ENCODE data around the gene ASB10.

Gene ASB10

DNA sequence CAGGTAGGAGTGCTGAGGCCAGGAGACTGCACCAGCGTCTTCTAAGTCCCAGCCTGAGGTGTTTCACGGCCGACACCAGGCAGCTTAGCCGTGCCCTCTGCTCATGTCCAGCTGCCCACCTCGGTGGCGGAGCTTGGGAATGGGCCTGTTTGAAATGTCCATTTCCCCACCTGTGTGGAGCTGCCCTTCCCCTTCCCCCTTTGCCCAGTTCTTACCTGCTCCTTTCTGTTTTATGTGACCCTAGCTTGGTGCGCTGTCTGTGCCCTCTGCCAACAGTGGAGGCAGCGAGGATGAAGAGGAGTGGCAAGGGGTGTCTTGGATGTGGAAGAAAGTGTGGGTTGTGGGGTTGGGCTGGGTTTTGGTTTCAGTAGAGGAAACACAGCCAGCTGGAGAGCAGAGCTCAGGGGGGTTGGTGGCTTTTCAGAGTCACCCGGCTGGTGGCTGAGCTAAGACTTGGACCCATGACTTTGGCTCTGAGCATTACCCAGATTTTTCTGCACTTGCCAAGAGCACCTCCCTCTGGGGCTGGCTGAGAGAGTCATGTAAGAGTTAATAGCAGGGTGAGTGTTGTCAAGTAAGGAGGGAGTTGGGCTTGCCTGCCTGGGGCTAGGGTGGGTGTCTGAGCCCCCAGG lies 57.0 kb downstream of the ASB10 start:
- TF ChIP-seq, protein P1, sequence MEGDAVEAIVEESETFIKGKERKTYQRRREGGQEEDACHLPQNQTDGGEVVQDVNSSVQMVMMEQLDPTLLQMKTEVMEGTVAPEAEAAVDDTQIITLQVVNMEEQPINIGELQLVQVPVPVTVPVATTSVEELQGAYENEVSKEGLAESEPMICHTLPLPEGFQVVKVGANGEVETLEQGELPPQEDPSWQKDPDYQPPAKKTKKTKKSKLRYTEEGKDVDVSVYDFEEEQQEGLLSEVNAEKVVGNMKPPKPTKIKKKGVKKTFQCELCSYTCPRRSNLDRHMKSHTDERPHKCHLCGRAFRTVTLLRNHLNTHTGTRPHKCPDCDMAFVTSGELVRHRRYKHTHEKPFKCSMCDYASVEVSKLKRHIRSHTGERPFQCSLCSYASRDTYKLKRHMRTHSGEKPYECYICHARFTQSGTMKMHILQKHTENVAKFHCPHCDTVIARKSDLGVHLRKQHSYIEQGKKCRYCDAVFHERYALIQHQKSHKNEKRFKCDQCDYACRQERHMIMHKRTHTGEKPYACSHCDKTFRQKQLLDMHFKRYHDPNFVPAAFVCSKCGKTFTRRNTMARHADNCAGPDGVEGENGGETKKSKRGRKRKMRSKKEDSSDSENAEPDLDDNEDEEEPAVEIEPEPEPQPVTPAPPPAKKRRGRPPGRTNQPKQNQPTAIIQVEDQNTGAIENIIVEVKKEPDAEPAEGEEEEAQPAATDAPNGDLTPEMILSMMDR (IDR thresholded peaks at IDR 0.05; ENCODE audit: low read depth, low read length, missing control alignments), result no peak
- no peak overlapping the region for H3K4me3 ChIP-seq (ENCODE audit: low read depth, low read length)
- DNase-seq (ENCODE audit: low read depth), result no peak

DNA sequence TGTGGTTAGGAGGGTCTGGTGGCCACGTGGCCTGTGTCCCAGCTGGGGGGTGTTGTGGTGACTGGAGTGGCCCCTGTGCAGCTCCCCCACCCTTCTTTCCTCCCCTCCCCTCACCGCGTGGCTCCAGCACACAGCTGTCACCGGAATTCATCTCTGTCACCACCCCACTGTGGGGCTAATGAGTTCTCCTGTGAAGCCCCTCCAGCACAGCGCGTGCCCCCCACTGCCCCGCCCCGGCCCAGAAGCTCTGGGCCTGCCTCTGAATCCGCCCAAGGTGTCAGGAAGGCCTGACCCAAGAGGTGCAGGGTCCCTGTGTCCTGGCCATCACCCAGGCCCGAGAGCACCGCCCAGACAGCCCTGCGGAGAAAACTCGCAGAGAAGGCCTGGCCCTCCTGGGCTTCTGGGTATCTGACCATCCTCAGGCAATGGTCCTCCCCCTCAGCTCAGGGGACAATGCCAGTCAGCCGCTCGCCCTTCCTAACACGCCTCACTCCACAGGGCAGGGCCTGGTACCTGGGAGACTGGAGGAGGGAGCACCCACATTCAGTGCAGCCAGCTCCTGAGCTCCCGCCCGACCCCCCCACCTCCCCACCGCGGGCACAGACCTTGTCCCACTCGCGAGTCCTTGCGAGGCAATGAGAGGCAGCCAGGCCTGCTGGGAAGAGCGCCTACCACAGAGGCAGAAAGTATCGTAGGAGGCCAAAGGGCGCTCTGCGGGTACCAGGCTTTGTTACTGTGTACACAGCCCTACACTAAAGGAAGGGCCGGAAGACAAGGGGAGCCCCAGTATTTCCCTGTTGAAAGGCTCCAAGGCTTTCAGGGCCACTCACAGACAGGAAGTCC lies 57.7 kb downstream of the ASB10 start:
- H3K4me3 ChIP-seq (ENCODE audit: low read depth, low read length), result no peak overlapping the region
- TF ChIP-seq, protein P1 (IDR thresholded peaks at IDR 0.05; ENCODE audit: low read depth, low read length, missing control alignments), result no peak

DNA sequence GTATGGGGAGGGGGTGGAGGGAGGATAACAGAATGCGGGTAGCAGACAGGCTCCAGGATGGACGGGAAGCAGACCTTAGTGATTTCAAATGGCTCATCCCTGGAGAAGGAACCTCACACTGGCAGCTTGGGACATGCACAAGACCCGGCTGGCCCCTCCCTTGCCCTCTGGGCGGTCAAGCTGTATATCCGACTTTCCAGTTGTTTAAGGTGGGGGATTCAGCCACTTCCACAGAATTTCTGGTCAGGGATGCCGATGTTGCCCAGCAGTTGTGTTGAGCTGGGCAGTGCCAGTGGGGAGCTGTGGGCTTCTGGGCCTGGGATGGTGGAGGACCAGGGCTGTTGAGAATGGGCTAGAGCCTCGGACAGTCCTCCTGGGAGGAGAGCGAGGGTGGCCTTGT lies 58.3 kb downstream of the ASB10 start:
- TF ChIP-seq, protein P1 (IDR thresholded peaks at IDR 0.05; ENCODE audit: low read depth, low read length, missing control alignments), result no peak
- DNase-seq (ENCODE audit: low read depth), result no peak
- H3K4me3 ChIP-seq (ENCODE audit: low read depth, low read length), result no peak overlapping the region

More for the DNA sequence above, 57.7 kb downstream of the ASB10 start:
- DNase-seq (ENCODE audit: low read depth), result no peak

DNA sequence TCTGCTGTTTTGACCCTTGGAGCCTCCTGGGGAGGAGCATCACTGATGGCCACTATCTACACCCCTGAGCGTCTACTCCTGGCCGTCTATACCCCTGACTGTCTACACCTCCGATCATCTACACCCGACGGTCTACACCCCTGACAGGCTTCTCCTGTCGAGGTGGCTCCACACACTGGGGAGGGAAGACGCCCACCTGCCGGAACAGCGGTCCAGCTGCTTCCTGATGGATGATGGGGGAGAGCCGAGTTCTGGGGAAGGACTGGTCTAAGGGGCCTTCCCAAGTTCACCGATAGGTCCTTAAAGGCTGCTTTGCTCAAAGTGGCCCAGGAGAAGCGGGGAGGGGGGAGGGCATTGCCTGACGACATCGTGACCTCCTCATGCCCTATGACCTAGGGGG lies 58.9 kb downstream of the ASB10 start:
- no peak for DNase-seq (ENCODE audit: low read depth)
- TF ChIP-seq, protein P1 (IDR thresholded peaks at IDR 0.05; ENCODE audit: low read depth, low read length, missing control alignments), result no peak
- no peak overlapping the region for H3K4me3 ChIP-seq (ENCODE audit: low read depth, low read length)

DNA sequence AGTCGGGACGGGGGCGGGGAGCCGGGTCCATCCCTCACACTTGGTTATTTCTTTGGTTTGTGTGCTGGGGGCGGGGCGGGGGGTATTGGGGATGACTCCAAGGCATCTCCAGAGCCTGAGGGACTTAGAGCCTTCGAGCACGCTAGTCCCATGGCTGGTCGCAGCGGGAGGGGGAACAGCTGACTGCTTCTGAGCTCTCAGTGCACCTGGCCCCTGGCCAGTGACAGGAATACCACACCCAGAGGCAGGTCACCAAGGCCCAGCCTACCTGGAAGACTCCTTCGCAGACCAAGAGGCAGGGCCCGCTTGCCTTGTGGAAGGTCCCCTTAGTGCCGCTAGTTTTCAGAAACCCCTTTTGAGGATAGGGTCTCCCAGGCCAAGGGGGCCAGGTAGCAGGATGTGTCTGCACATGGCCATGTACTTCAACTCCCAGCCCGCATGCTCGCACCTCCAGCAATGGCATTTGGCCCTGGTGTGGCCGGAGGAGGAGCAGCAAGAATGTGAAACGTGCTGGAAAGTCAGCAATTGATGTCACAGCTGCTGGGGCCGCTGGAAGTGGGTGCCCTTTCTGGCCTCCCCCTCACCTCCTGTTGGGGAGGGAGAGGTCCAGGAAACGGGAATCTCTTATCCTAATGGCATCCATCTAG lies 60.4 kb downstream of the ASB10 start:
- H3K4me3 ChIP-seq (ENCODE audit: low read depth, low read length), result no peak overlapping the region
- TF ChIP-seq, protein P1 (IDR thresholded peaks at IDR 0.05; ENCODE audit: low read depth, low read length, missing control alignments), result no peak
- no peak for DNase-seq (ENCODE audit: low read depth)

DNA sequence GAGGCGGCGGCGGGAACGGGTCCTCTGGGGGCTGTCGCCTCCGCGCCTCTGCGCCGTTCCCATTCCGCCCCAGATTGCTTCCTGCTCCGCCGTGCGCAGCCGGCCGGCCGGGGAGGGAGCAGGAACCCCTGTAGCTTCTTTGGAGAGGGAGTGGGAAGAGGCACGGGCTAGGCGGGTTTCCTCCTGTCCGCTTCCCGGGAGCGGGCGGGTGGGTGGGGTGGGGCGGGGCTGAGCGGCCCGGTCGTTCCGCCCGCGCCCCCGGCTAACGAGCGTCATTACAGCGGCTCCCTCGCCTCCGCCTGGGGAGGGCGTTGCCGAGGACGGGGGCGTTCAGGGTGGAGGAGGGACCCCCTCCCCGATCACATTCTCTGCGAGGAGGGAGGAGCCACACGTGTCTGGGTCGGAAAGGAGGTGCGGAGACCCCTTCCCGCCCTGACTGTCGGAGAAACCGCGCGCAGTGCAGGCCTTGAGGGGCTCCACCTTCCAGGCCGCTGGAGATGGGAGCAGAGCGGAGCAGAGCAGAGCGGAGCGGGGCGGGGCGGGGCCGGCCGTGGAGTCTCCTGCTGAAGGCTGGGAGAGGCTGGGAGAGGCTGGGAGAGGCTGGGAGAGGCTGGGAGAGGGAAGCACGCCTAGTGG lies 61.1 kb downstream of the ASB10 start:
- H3K4me3 ChIP-seq (ENCODE audit: low read depth, low read length), result no peak overlapping the region
- DNase-seq (ENCODE audit: low read depth), result no peak

More for the DNA sequence above, 61.1 kb downstream of the ASB10 start:
- TF ChIP-seq, protein P1 (IDR thresholded peaks at IDR 0.05; ENCODE audit: low read depth, low read length, missing control alignments), result no peak
